SK-N-SH treated with all-trans-retinoic acid at 6 μM for 48 hours (cell line): Measurements from ENCODE around the gene REV3L.

Experiments used
- ATAC-seq: fragments of 200-7000 bp; cut with Tn5 transposase; 3 replicates; pipeline ENCODE4 v1.9.1; 2020; ENCODE audit warnings: mild to moderate bottlenecking, moderate library complexity
- ARNTL ChIP-seq: fragments of 450-650 bp; formaldehyde crosslinking; IDR thresholded peaks from 2 replicates; pipeline ENCODE4 v1.5.0; 2020; ENCODE audit warnings: low read depth, mild to moderate bottlenecking, moderate library complexity, borderline replicate concordance
- BACH2 ChIP-seq: fragments of 250-450 bp; sonication (Bioruptor Pico); IDR thresholded peaks from 2 replicates; pipeline ENCODE4 v1.9.0; 2021; ENCODE audit warnings: mild to moderate bottlenecking, borderline replicate concordance
- CSDC2 ChIP-seq: fragments of 250-450 bp; sonication (Bioruptor Pico); IDR thresholded peaks from 2 replicates; pipeline ENCODE4 v1.5.0; 2020; ENCODE audit warnings: mild to moderate bottlenecking, moderate library complexity
- GLIS3 ChIP-seq: fragments of 250-450 bp; sonication (Bioruptor Pico); IDR thresholded peaks from 2 replicates; pipeline ENCODE4 v1.5.0; 2020; ENCODE audit warnings: mild to moderate bottlenecking, moderate library complexity
- ISL1 ChIP-seq: fragments of 250-450 bp; sonication (Bioruptor Pico); IDR thresholded peaks from 2 replicates; pipeline ENCODE4 v2.1.2; 2022; ENCODE audit warnings: mild to moderate bottlenecking, moderate library complexity
- OSR1 ChIP-seq: fragments of 250-450 bp; sonication (Bioruptor Pico); IDR thresholded peaks from 2 replicates; pipeline ENCODE4 v1.8.0; 2022; ENCODE audit warnings: moderate library complexity, mild to moderate bottlenecking, inconsistent platforms
- RARB ChIP-seq: fragments of 250-450 bp; sonication (Bioruptor Pico); IDR thresholded peaks from 2 replicates; pipeline ENCODE4 v1.8.0; 2021; ENCODE audit warnings: mild to moderate bottlenecking, moderate library complexity
- SNAI2 ChIP-seq: fragments of 250-450 bp; sonication (Bioruptor Pico); IDR thresholded peaks from 2 replicates; pipeline ENCODE4 v1.5.0; 2020; ENCODE audit warnings: mild to moderate bottlenecking, moderate library complexity
- TCF4 ChIP-seq: fragments of 250-450 bp; sonication (Bioruptor Pico); IDR thresholded peaks from 2 replicates; pipeline ENCODE4 v1.8.0; 2021; ENCODE audit warnings: mild to moderate bottlenecking, moderate library complexity, borderline replicate concordance
- TOX ChIP-seq: fragments of 250-450 bp; sonication (Bioruptor Pico); IDR thresholded peaks from 2 replicates; pipeline ENCODE4 v1.8.0; 2021; ENCODE audit warnings: mild to moderate bottlenecking, moderate library complexity, borderline replicate concordance
- ZC3H10 ChIP-seq: fragments of 250-450 bp; sonication (Bioruptor Pico); IDR thresholded peaks from 2 replicates; pipeline ENCODE4 v1.5.1; 2021; ENCODE audit warnings: mild to moderate bottlenecking, moderate library complexity
- ZFP3 ChIP-seq: fragments of 250-450 bp; sonication (Bioruptor Pico); IDR thresholded peaks from 2 replicates; pipeline ENCODE4 v1.5.0; 2020; ENCODE audit warnings: mild to moderate bottlenecking, moderate library complexity
- ZFP30 ChIP-seq: fragments of 450-650 bp; formaldehyde crosslinking; IDR thresholded peaks from 2 replicates; pipeline ENCODE4 v1.5.0; 2022; ENCODE audit warnings: mild to moderate bottlenecking, moderate library complexity
- ZNF565 ChIP-seq: fragments of 450-650 bp; formaldehyde crosslinking; conservative IDR thresholded peaks from 2 replicates; pipeline ENCODE4 v1.5.0; 2020; ENCODE audit warnings: low read depth, mild to moderate bottlenecking, moderate library complexity
- ZNF70 ChIP-seq: fragments of 450-650 bp; formaldehyde crosslinking; IDR thresholded peaks from 2 replicates; pipeline ENCODE4 v1.5.0; 2020; ENCODE audit warnings: mild to moderate bottlenecking, moderate library complexity
- ZNF8 ChIP-seq: fragments of 450-650 bp; formaldehyde crosslinking; IDR thresholded peaks from 2 replicates; pipeline ENCODE4 v1.5.0; 2020; ENCODE audit warnings: mild to moderate bottlenecking, moderate library complexity
- TF ChIP-seq, protein P1 (sequence below): fragments of 250-450 bp; sonication (Bioruptor Pico); IDR thresholded peaks from 2 replicates; pipeline ENCODE4 v1.8.0; 2021; ENCODE audit warnings: low read depth, mild to moderate bottlenecking, moderate library complexity, borderline replicate concordance
- TF ChIP-seq, protein P2 (sequence below): fragments of 250-450 bp; sonication (Bioruptor Pico); IDR thresholded peaks from 2 replicates; pipeline ENCODE4 v1.5.1; 2021; ENCODE audit warnings: mild to moderate bottlenecking, moderate library complexity
- TF ChIP-seq, protein P3 (sequence below): fragments of 250-450 bp; sonication (Bioruptor Pico); IDR thresholded peaks from 2 replicates; pipeline ENCODE4 v1.8.0; 2020; ENCODE audit warnings: mild to moderate bottlenecking, moderate library complexity, borderline replicate concordance
- TF ChIP-seq, protein P4 (sequence below): fragments of 250-450 bp; sonication (Bioruptor Pico); IDR thresholded peaks from 2 replicates; pipeline ENCODE4 v1.5.0; 2020; ENCODE audit warnings: mild to moderate bottlenecking, moderate library complexity
- TF ChIP-seq, protein P5 (sequence below): fragments of 250-450 bp; sonication (Bioruptor Pico); IDR thresholded peaks from 2 replicates; pipeline ENCODE4 v1.5.1; 2020; ENCODE audit warnings: low read depth, mild to moderate bottlenecking, moderate library complexity

Gene REV3L

DNA sequence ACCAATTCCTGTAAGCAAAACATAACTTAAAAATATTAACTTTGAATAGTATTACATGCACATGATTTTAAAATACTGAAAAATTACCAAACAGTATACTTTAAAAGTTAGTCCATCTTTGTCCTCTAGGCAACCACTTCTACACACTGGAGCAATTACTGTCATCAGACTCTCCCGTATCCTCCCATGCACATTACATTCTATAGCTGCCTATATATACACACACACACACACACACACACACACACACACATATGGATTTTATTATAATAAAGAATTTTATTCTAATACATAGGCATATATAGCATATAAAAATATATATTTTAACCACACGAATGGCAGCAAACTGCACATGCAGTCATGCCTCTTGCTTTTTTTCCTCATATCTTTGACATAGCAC lies 8.2 kb downstream of the REV3L start:
- no peak for ATAC-seq
- no peak for TF ChIP-seq GLIS3
- no peak for TF ChIP-seq ARNTL (CRISPR knock-in tag)
- TF ChIP-seq ZC3H10 (CRISPR knock-in tag): no peak
- no peak for TF ChIP-seq RARB (CRISPR knock-in tag)
- TF ChIP-seq ZNF8 (CRISPR knock-in tag): no peak
- TF ChIP-seq, protein P1, sequence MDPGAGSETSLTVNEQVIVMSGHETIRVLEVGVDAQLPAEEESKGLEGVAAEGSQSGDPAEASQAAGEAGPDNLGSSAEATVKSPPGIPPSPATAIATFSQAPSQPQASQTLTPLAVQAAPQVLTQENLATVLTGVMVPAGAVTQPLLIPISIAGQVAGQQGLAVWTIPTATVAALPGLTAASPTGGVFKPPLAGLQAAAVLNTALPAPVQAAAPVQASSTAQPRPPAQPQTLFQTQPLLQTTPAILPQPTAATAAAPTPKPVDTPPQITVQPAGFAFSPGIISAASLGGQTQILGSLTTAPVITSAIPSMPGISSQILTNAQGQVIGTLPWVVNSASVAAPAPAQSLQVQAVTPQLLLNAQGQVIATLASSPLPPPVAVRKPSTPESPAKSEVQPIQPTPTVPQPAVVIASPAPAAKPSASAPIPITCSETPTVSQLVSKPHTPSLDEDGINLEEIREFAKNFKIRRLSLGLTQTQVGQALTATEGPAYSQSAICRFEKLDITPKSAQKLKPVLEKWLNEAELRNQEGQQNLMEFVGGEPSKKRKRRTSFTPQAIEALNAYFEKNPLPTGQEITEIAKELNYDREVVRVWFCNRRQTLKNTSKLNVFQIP (CRISPR knock-in tag): no peak
- no peak for TF ChIP-seq TOX (CRISPR knock-in tag)
- no peak for TF ChIP-seq SNAI2 (CRISPR knock-in tag)
- no peak for TF ChIP-seq ZNF565
- no peak for TF ChIP-seq OSR1 (CRISPR knock-in tag)
- no peak for TF ChIP-seq ISL1
- TF ChIP-seq CSDC2 (CRISPR knock-in tag): no peak

DNA sequence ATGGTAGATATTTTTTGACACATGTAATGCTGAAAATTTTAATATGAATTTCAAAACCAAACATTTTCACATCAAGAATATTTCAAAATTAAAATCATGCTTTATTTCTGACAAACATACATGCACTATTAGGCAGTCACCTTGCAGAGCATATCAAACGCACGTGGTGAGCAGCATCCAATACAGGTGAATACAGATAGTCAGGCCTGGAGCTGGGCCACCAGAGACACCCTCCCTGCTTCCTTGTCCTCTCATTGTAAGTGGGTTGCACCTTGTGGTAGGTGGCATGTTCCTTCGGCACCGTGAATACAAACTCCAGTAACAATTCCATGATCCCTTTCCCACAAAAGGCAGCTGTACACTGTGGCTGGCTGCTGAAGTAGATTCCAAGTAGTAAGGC lies 8.9 kb downstream of the REV3L start:
- no peak for ATAC-seq
- no peak for TF ChIP-seq ARNTL (CRISPR knock-in tag)
- no peak for TF ChIP-seq OSR1 (CRISPR knock-in tag)
- no peak for TF ChIP-seq ZNF70 (CRISPR knock-in tag)
- TF ChIP-seq, protein P1 (CRISPR knock-in tag): no peak
- no peak for TF ChIP-seq ZFP3 (CRISPR knock-in tag)
- TF ChIP-seq TOX (CRISPR knock-in tag): no peak
- TF ChIP-seq, protein P2, sequence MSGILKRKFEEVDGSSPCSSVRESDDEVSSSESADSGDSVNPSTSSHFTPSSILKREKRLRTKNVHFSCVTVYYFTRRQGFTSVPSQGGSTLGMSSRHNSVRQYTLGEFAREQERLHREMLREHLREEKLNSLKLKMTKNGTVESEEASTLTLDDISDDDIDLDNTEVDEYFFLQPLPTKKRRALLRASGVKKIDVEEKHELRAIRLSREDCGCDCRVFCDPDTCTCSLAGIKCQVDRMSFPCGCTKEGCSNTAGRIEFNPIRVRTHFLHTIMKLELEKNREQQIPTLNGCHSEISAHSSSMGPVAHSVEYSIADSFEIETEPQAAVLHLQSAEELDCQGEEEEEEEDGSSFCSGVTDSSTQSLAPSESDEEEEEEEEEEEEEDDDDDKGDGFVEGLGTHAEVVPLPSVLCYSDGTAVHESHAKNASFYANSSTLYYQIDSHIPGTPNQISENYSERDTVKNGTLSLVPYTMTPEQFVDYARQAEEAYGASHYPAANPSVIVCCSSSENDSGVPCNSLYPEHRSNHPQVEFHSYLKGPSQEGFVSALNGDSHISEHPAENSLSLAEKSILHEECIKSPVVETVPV (CRISPR knock-in tag): no peak
- TF ChIP-seq CSDC2 (CRISPR knock-in tag): no peak
- TF ChIP-seq TCF4 (CRISPR knock-in tag): no peak
- TF ChIP-seq ZFP30 (CRISPR knock-in tag): no peak
- TF ChIP-seq, protein P3, sequence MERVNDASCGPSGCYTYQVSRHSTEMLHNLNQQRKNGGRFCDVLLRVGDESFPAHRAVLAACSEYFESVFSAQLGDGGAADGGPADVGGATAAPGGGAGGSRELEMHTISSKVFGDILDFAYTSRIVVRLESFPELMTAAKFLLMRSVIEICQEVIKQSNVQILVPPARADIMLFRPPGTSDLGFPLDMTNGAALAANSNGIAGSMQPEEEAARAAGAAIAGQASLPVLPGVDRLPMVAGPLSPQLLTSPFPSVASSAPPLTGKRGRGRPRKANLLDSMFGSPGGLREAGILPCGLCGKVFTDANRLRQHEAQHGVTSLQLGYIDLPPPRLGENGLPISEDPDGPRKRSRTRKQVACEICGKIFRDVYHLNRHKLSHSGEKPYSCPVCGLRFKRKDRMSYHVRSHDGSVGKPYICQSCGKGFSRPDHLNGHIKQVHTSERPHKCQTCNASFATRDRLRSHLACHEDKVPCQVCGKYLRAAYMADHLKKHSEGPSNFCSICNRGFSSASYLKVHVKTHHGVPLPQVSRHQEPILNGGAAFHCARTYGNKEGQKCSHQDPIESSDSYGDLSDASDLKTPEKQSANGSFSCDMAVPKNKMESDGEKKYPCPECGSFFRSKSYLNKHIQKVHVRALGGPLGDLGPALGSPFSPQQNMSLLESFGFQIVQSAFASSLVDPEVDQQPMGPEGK: no peak
- TF ChIP-seq, protein P4, sequence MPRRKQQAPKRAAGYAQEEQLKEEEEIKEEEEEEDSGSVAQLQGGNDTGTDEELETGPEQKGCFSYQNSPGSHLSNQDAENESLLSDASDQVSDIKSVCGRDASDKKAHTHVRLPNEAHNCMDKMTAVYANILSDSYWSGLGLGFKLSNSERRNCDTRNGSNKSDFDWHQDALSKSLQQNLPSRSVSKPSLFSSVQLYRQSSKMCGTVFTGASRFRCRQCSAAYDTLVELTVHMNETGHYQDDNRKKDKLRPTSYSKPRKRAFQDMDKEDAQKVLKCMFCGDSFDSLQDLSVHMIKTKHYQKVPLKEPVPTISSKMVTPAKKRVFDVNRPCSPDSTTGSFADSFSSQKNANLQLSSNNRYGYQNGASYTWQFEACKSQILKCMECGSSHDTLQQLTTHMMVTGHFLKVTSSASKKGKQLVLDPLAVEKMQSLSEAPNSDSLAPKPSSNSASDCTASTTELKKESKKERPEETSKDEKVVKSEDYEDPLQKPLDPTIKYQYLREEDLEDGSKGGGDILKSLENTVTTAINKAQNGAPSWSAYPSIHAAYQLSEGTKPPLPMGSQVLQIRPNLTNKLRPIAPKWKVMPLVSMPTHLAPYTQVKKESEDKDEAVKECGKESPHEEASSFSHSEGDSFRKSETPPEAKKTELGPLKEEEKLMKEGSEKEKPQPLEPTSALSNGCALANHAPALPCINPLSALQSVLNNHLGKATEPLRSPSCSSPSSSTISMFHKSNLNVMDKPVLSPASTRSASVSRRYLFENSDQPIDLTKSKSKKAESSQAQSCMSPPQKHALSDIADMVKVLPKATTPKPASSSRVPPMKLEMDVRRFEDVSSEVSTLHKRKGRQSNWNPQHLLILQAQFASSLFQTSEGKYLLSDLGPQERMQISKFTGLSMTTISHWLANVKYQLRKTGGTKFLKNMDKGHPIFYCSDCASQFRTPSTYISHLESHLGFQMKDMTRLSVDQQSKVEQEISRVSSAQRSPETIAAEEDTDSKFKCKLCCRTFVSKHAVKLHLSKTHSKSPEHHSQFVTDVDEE (CRISPR knock-in tag): no peak
- TF ChIP-seq ZNF8 (CRISPR knock-in tag): no peak
- TF ChIP-seq BACH2 (CRISPR knock-in tag): no peak
- TF ChIP-seq, protein P5, sequence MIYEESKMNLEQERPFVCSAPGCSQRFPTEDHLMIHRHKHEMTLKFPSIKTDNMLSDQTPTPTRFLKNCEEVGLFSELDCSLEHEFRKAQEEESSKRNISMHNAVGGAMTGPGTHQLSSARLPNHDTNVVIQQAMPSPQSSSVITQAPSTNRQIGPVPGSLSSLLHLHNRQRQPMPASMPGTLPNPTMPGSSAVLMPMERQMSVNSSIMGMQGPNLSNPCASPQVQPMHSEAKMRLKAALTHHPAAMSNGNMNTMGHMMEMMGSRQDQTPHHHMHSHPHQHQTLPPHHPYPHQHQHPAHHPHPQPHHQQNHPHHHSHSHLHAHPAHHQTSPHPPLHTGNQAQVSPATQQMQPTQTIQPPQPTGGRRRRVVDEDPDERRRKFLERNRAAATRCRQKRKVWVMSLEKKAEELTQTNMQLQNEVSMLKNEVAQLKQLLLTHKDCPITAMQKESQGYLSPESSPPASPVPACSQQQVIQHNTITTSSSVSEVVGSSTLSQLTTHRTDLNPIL (CRISPR knock-in tag): no peak
- no peak for TF ChIP-seq GLIS3
